Heart left ventricle (tissue), 16 donors: ENCODE measurements around the gene PKNOX2. TPM values are rescaled to one million over a fixed set of nuclear protein-coding genes. Genes with fewer than 3 reads are reported as not detected.

ENCODE experiments used
- ATAC-seq, 4 donors: fragments of 200-7000 bp; cut with Tn5 transposase; one replicate each; pipeline ENCODE4 v1.9.1; 2020 to 2022; ENCODE audit warnings: moderate library complexity in 4 of 4, mild to moderate bottlenecking in 3 of 4, moderate number of reproducible peaks in 1 of 4
- DNase-seq, 5 donors: peaks; one replicate each; pipeline ENCODE4 v3.0.0-alpha.2; 2020
- H3K27ac ChIP-seq, 12 donors: fragments of 200-600 bp; sonication (generic) in 4 of 12; one replicate each; pipeline versions ENCODE4 v1.5.0 to v1.8.0; 2016 to 2022; ENCODE audit warnings: mild to moderate bottlenecking in 2 of 12
- H3K27me3 ChIP-seq, 9 donors: fragments of 200-600 bp; sonication (generic) in 2 of 9; one replicate each; pipeline versions ENCODE4 v1.5.1 to v1.8.0; 2016 to 2022; ENCODE audit warnings: mild to moderate bottlenecking in 3 of 9
- H3K36me3 ChIP-seq, 9 donors: fragments of 200-600 bp; sonication (generic) in 2 of 9; one replicate each; pipeline versions ENCODE4 v1.5.0 to v1.8.0; 2018 to 2022; ENCODE audit warnings: mild to moderate bottlenecking in 2 of 9
- H3K4me1 ChIP-seq, 12 donors: fragments of 200-600 bp; sonication (generic) in 4 of 12; one replicate each; pipeline versions ENCODE4 v1.5.0 to v1.8.0; 2016 to 2022; ENCODE audit warnings: mild to moderate bottlenecking in 3 of 12
- H3K4me3 ChIP-seq, 12 donors: fragments of 200-600 bp; sonication (generic) in 4 of 12; one replicate each; pipeline versions ENCODE4 v1.5.0 to v1.8.0; 2017 to 2022; ENCODE audit warnings: mild to moderate bottlenecking in 9 of 12, moderate library complexity in 4 of 12
- H3K9me3 ChIP-seq, 12 donors: fragments of 200-600 bp; sonication (generic) in 4 of 12; one replicate each; pipeline versions ENCODE4 v1.5.0 to v1.8.0; 2016 to 2022; ENCODE audit warnings: mild to moderate bottlenecking in 1 of 12
- POLR2A ChIP-seq, 2 donors: fragments of 450-650 bp; IDR thresholded peaks; one replicate each; pipeline ENCODE4 v1.6.1; 2017; ENCODE audit warnings: antibody characterized with exemption in 2 of 2, mild to moderate bottlenecking in 2 of 2, moderate library complexity in 2 of 2
- WGBS, 4 donors: extraction: QIAGEN DNeasy Blood & Tissue Kit in 2 of 4; methylation state at CpG; one replicate each; pipeline versions ENCODE4 v1.1.5 to v1.1.7; 2013 to 2018; 5-methylcytosine and 5-hydroxymethylcytosine counted together
- intact Hi-C, 10 donors: fragments of 100-400 bp; cut with DNase I; formaldehyde crosslinking; loops; one replicate each; pipeline versions ENCODE4 v1.11.1 to v1.14.2; 2022
- polyA plus RNA-seq, 2 donors: library from polyadenylated mRNA; stranded (reverse); fragments of 200-250 nt; gene quantifications; one replicate each; pipeline ENCODE4 v1.2.3, GENCODE V29; 2013
- total RNA-seq, 9 donors: library from RNA; depleted of rRNA in 2 of 9; stranded (reverse); fragments of >200 nt in 2 of 9; fragmentation: NEBNext Ultra II Directional in 3 of 9; extraction: Animal tissue kit (Norgen Biotek cat#: 25700) in 3 of 9; gene quantifications; one replicate each; pipeline versions ENCODE4 v1.1.0 to v1.2.4, GENCODE V29; 2016 to 2023
- TF ChIP-seq, protein P1 (sequence below), 12 donors: fragments of 200-600 bp; sonication (generic) in 4 of 12; IDR thresholded peaks; one replicate each; pipeline versions ENCODE4 v1.5.0 to v1.8.0; 2018 to 2022; ENCODE audit warnings: antibody characterized with exemption in 12 of 12, mild to moderate bottlenecking in 5 of 12
- donor health status: ischemic (EF 13 %, LVEDD 7.1; RV severe dilation, severe dysfunction).
- donor health status: healthy with polysubstance abuse.
- donor health status: DM: no; HTN: yes; CAD: no.
- donor health status: DM: no; HTN: no; CAD: no.
- donor health status: ischemic (EF 25% LVEDD 6.9; RV normal size, moderate dysfunction).
- donor health status: ischemic (EF 25% LVEDD 5.7; RV mildly dilated, moderate dysfunction).
- donor health status: healthy.
- donor health status: DM: yes; HTN: yes; CAD: no.
- donor health status: ischemic (EF 35%, LVEDD 5.7; RV mildly dilated, moderate dysfunction).
- donor health status: nonischemic (EF 11% LVEDD 7.7; RV severe dilation, severe dysfunction).
- donor health status: DM: yes; HTN: yes; CAD: no.
- donor health status: PGD.
- donor health status: ischemic (EF 29% LVEDD 5.4; RV normal size, mild dysfunction).
- donor health status: nonischemic (EF 23%, LVEDD 6.1; RV moderate dilation, normal function).

The PKNOX2 gene
- total and polyA plus RNA-seq, 11 donors: 3.1 to 9.4 (median 4.5) TPM

DNA sequence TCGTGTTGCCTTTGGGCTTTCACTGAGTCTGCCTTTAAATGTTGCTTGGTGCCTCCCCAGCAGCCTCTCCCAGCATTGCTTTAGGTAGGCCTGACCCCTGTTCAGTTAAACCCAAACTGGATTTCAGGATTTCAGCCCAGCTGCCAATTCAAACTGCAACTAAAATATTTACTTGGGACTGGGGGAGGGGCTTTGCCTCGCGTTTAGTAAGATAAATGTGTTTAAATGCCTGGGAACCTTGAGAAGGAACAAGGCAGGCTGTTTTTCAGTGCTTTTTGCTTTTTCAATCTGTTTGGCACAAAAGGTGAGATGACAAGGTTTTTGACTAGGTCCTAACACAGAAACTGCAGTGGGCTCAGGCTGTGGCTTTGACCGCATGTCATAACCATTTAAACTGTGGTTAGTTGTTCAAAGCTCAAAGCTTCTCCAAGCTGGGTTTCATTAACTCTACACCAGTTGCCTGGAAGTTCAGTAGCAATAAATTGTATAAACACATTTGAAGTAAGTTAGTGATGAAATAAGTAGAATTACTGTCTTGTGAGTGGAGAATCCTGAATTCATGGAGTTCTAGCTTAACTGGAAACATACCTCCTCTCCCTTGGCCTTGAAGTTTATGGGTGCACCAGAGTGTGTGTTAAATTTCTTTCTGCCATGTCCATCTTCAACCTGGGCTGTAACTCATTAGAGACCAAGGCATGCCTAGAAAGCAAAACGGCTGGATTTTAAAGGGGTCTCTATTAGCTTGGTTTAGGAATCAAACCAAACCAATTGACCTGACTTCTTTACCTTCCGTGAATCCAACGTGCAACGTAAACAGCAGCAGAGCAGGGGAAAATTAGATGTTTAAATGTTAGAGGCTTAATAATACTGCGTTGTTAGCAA, 3.6 kb downstream of the PKNOX2 start:
- Histone ChIP-seq H3K4me1 (peaks cover 0 to 58% (median 28%) of the 10 kb centered on the region in 12 donors), H3K27me3 (peaks cover 0 to 40% (median 0%) of the 10 kb centered on the region in 9 donors), H3K4me3 (peak overlapping the region in 3 of 12 donors; percentile 72 to 86 (median 80)), H3K36me3 (no peaks in the 10 kb centered on the region), H3K9me3 (no peaks in the 10 kb centered on the region), H3K27ac (peak overlapping the region in 11 of 12 donors; percentile 55 to 86 (median 80))
- DNase-seq (no peak), ATAC-seq (no peak)
- TF ChIP-seq, protein P1, sequence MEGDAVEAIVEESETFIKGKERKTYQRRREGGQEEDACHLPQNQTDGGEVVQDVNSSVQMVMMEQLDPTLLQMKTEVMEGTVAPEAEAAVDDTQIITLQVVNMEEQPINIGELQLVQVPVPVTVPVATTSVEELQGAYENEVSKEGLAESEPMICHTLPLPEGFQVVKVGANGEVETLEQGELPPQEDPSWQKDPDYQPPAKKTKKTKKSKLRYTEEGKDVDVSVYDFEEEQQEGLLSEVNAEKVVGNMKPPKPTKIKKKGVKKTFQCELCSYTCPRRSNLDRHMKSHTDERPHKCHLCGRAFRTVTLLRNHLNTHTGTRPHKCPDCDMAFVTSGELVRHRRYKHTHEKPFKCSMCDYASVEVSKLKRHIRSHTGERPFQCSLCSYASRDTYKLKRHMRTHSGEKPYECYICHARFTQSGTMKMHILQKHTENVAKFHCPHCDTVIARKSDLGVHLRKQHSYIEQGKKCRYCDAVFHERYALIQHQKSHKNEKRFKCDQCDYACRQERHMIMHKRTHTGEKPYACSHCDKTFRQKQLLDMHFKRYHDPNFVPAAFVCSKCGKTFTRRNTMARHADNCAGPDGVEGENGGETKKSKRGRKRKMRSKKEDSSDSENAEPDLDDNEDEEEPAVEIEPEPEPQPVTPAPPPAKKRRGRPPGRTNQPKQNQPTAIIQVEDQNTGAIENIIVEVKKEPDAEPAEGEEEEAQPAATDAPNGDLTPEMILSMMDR (IDR thresholded peaks at IDR 0.05): no peak
- TF ChIP-seq POLR2A (IDR thresholded peaks at IDR 0.05): no peak
- intact Hi-C loops: loop anchor here in 9 of 10 donors (2.0 to 10.0 kb wide), 8 partner anchors 44 to 237 kb away; no protein-coding TSS in a partner anchor
- WGBS, 4 donors: 79 to 85% (median 82%) methylated on average over 9 of the region's 9 CpGs

DNA sequence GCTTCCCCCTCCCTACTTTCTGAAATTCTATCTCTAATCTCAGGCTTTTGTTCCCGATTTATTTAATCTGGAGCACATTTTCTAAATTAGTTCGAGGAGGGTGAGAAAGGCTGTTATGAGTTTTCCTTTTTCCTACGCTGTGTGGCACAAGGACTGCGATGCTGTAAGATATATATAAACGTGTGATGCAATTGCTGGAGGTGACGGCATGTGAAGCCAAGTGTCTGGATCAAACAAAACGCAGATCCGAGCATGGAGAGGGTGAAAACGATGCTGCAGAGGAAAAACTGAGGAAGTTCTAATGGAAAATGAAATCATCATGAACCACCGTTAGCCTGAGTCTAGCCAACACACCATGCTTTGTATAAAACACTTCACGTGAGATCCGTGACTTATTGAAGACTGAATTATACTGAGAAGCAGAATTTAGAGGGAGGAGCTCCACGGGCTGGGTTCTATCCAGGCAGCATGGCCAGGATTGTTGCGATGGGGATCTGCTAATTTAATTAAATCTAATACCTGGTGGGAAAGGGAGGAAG, 4.4 kb downstream of the PKNOX2 start:
- peak overlapping the region in 11 of 12 donors; percentile 38 to 86 (median 77) for H3K27ac ChIP-seq
- peaks cover 0 to 32% (median 0%) of the 10 kb centered on the region in 9 donors for H3K27me3 ChIP-seq
- peaks cover 0 to 54% (median 25%) of the 10 kb centered on the region in 12 donors for H3K4me1 ChIP-seq
- H3K4me3 ChIP-seq: no peak overlapping the region
- 60 to 65% (median 62%) methylated on average over 14 of the region's 14 CpGs for WGBS, 4 donors
- intact Hi-C loops: loop anchor here in 8 of 10 donors (5.0 to 10.0 kb wide), 6 partner anchors 43 to 236 kb away; no protein-coding TSS in a partner anchor
- no peak for ATAC-seq
- DNase-seq: no peak
- no peaks in the 10 kb centered on the region for H3K9me3 ChIP-seq
- TF ChIP-seq, protein P1 (IDR thresholded peaks at IDR 0.05): no peak
- TF ChIP-seq POLR2A (IDR thresholded peaks at IDR 0.05): no peak
- no peaks in the 10 kb centered on the region for H3K36me3 ChIP-seq

DNA sequence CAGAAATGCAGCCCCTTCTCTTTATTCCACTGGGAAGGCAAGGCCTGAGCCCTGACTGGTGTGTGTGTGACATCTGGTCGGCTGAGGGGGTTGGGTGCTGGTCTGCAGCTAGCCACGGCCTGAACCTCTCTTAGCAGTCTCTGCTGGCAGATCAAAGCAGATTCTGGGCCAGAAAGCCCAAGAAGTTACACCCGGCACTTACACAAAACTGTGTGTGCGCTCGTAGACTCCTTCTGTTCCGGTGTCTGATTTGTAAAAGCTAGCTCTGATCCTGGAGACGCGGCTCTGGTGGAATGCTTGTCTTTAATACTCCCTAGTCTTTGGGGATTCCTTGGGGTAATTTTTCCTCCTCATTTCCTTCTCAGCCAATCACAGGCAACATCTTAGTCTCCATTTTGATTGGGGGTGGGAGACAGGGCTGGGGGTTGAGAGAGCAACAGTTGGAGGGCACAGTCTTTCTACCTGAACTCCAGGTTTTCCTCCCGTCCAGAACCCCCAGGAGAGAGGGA, 5.5 kb downstream of the PKNOX2 start:
- H3K9me3 ChIP-seq: no peaks in the 10 kb centered on the region
- H3K27me3 ChIP-seq: peaks cover 0 to 29% (median 0%) of the 10 kb centered on the region in 9 donors
- peak in 3 of 5 donors; percentile 23 to 81 (median 56) for DNase-seq
- TF ChIP-seq, protein P1 (IDR thresholded peaks at IDR 0.05): no peak
- no peak for TF ChIP-seq POLR2A (IDR thresholded peaks at IDR 0.05)
- 67 to 78% (median 70%) methylated on average over 9 of the region's 9 CpGs for WGBS, 4 donors
- peak overlapping the region in 11 of 12 donors; percentile 38 to 86 (median 77) for H3K27ac ChIP-seq
- no peaks in the 10 kb centered on the region for H3K36me3 ChIP-seq
- H3K4me1 ChIP-seq: peaks cover 0 to 50% (median 25%) of the 10 kb centered on the region in 12 donors
- ATAC-seq: peak in 3 of 4 donors; percentile 27 to 49 (median 29)
- peak overlapping the region in 7 of 12 donors; percentile 1 to 32 (median 20) for H3K4me3 ChIP-seq
- intact Hi-C loops: loop anchor here in 1 of 10 donors (5.0 kb wide), 1 partner anchor 42 kb away; no protein-coding TSS in a partner anchor
